Gastrocnemius medialis (tissue), 4 donors: Measurements from ENCODE around the gene CD19. TPM values are rescaled to one million over a fixed set of nuclear protein-coding genes. Genes with fewer than 3 reads are reported as not detected.

Source experiments
- ATAC-seq, 2 donors: fragments of 150-250 bp; one replicate each; pipeline ENCODE4 v1.9.1; 2016
- DNase-seq, 2 donors: peaks; one replicate each; pipeline ENCODE4 v3.0.0-alpha.2; 2019
- H3K27ac ChIP-seq, 4 donors: fragments of 200-600 bp; sonication (generic); 1 replicate in 1 of 4; 2 replicates in 3 of 4; pipeline ENCODE4 v1.5.1; 2016 to 2018; ENCODE audit warnings: mild to moderate bottlenecking in 2 of 4, moderate library complexity in 1 of 4
- H3K27me3 ChIP-seq, 3 donors: fragments of 200-600 bp; sonication (generic) in 2 of 3; 1 replicate in 1 of 3; 2 replicates in 2 of 3; pipeline versions ENCODE4 v1.5.1 to v1.6.0; 2016 to 2019; ENCODE audit warnings: mild to moderate bottlenecking in 1 of 3, moderate library complexity in 1 of 3
- H3K36me3 ChIP-seq, 2 donors: fragments of 200-600 bp; sonication (generic) in 1 of 2; one replicate each; pipeline ENCODE4 v1.5.1; 2017 to 2018
- H3K4me1 ChIP-seq, 2 donors: fragments of 200-600 bp; sonication (generic) in 1 of 2; one replicate each; pipeline ENCODE4 v1.5.1; 2016 to 2017; ENCODE audit warnings: mild to moderate bottlenecking in 2 of 2
- H3K4me3 ChIP-seq, 4 donors: fragments of 200-600 bp; sonication (generic) in 3 of 4; 1 replicate in 1 of 4; 2 replicates in 3 of 4; pipeline ENCODE4 v1.5.1; 2016 to 2019; ENCODE audit warnings: mild to moderate bottlenecking in 2 of 4
- H3K9me3 ChIP-seq, 3 donors: fragments of 200-600 bp; sonication (generic) in 2 of 3; 1 replicate in 1 of 3; 2 replicates in 2 of 3; pipeline ENCODE4 v1.5.1; 2016 to 2019
- CTCF ChIP-seq, 5 experiments: fragments of 450-650 bp in 3 of 5; fragments of 200-600 bp in 2 of 5; sonication (generic) in 2 of 5; IDR thresholded peaks in 4 of 5; conservative IDR thresholded peaks in 1 of 5; 1 replicate in 4 of 5; 2 replicates in 1 of 5; pipeline ENCODE4 v1.5.1; 2016 to 2019; ENCODE audit warnings: antibody characterized with exemption in 5 of 5, mild to moderate bottlenecking in 3 of 5, moderate library complexity in 3 of 5
- POLR2A ChIP-seq, 2 donors: fragments of 450-650 bp; IDR thresholded peaks; one replicate each; pipeline ENCODE4 v1.6.1; 2017; ENCODE audit warnings: antibody characterized with exemption in 2 of 2, mild to moderate bottlenecking in 2 of 2, moderate library complexity in 2 of 2
- in situ Hi-C, 4 donors: fragments of 200-750 bp; cut with MboI; loops; one replicate each; pipeline versions ENCODE4 v1.15.0 to v1.8.0; 2017; ENCODE audit warnings: low sequenced_read_pairs in 4 of 4
- intact Hi-C: fragments of 100-400 bp; cut with DNase I; formaldehyde crosslinking; loops from one replicate; pipeline ENCODE4 v1.15.1; 2023; ENCODE audit warnings: low total_unique reads
- total RNA-seq, 4 donors: library from RNA; depleted of rRNA; stranded (reverse); fragments of >200 nt; gene quantifications; one replicate each; pipeline versions ENCODE4 v1.1.0 to v1.2.3, GENCODE V29; 2016

The CD19 gene
- total RNA-seq, 4 donors from 2014 or later, result not detected

- Histone ChIP-seq H3K27me3 (no peaks in the 10 kb centered on the region), H3K36me3 (peaks cover 0 to 74% of the 10 kb centered on the region in 2 donors), H3K9me3 (no peaks in the 10 kb centered on the region), H3K27ac (no peak overlapping the region), H3K4me1 (peaks cover under 1 to 2% of the 10 kb centered on the region in 2 donors), H3K4me3 (no peak overlapping the region)
- TF ChIP-seq POLR2A (IDR thresholded peaks at IDR 0.05), result no peak
- no peak for TF ChIP-seq CTCF (IDR thresholded peaks at IDR 0.05 in 4 of 5, conservative IDR thresholded peaks at IDR 0.05 in 1 of 5)
- ATAC-seq (no peak), DNase-seq (no peak)
- intact Hi-C loops (no loop called here), in situ Hi-C loops (no loop called here)
Observed at GRCh38 chr16:28980929-28981328, 49.2 kb downstream of the CD19 start.

- TF ChIP-seq POLR2A (IDR thresholded peaks at IDR 0.05) (no peak), CTCF (IDR thresholded peaks at IDR 0.05 in 4 of 5, conservative IDR thresholded peaks at IDR 0.05 in 1 of 5) (peak in 2 of 5 experiments; percentile 21 to 25)
- intact Hi-C loops, result no loop called here
- Histone ChIP-seq H3K27me3 (no peaks in the 10 kb centered on the region), H3K27ac (no peak overlapping the region), H3K4me3 (no peak overlapping the region), H3K4me1 (no peaks in the 10 kb centered on the region), H3K36me3 (peaks cover 0 to 79% of the 10 kb centered on the region in 2 donors), H3K9me3 (no peaks in the 10 kb centered on the region)
- DNase-seq (no peak), ATAC-seq (no peak)
- in situ Hi-C loops, result no loop called here
Observed at GRCh38 chr16:28981517-28981916, 49.7 kb downstream of the CD19 start.

- Histone ChIP-seq H3K36me3 (peaks cover 0 to 88% of the 10 kb centered on the region in 2 donors), H3K27me3 (no peaks in the 10 kb centered on the region), H3K4me1 (no peaks in the 10 kb centered on the region), H3K27ac (no peak overlapping the region), H3K4me3 (no peak overlapping the region), H3K9me3 (no peaks in the 10 kb centered on the region)
- intact Hi-C loops (no loop called here), in situ Hi-C loops (no loop called here)
- ATAC-seq, result no peak
- no peak for DNase-seq
- TF ChIP-seq POLR2A (IDR thresholded peaks at IDR 0.05) (no peak), CTCF (IDR thresholded peaks at IDR 0.05 in 4 of 5, conservative IDR thresholded peaks at IDR 0.05 in 1 of 5) (no peak)
Observed at GRCh38 chr16:28982418-28982817, 50.6 kb downstream of the CD19 start.

GRCh38 chr16:28982949-28983348 is 51.2 kb downstream of the CD19 start:
- DNase-seq (no peak), ATAC-seq (no peak)
- intact Hi-C loops, result no loop called here
- in situ Hi-C loops, result no loop called here
- Histone ChIP-seq H3K4me3 (no peak overlapping the region), H3K4me1 (no peaks in the 10 kb centered on the region), H3K27ac (no peak overlapping the region), H3K27me3 (no peaks in the 10 kb centered on the region), H3K9me3 (no peaks in the 10 kb centered on the region), H3K36me3 (peaks cover 0 to 90% of the 10 kb centered on the region in 2 donors)
- TF ChIP-seq POLR2A (IDR thresholded peaks at IDR 0.05) (no peak), CTCF (IDR thresholded peaks at IDR 0.05 in 4 of 5, conservative IDR thresholded peaks at IDR 0.05 in 1 of 5) (no peak)

- no peaks in the 10 kb centered on the region for H3K27me3 ChIP-seq
- no peak overlapping the region for H3K4me3 ChIP-seq
- no peak for TF ChIP-seq POLR2A (IDR thresholded peaks at IDR 0.05)
- no peak for TF ChIP-seq CTCF (IDR thresholded peaks at IDR 0.05 in 4 of 5, conservative IDR thresholded peaks at IDR 0.05 in 1 of 5)
- DNase-seq (no peak), ATAC-seq (no peak)
- in situ Hi-C loops (no loop called here), intact Hi-C loops (no loop called here)
- H3K4me1 ChIP-seq, result no peaks in the 10 kb centered on the region
- no peaks in the 10 kb centered on the region for H3K9me3 ChIP-seq
- H3K27ac ChIP-seq, result no peak overlapping the region
- peaks cover 0 to 86% of the 10 kb centered on the region in 2 donors for H3K36me3 ChIP-seq
Observed at GRCh38 chr16:28983644-28984043, 51.9 kb downstream of the CD19 start.
